H1 (cell line): ENCODE measurements around the gene R3HCC1L.

ENCODE experiments used
- ASH2L ChIP-seq: fragments of 200-600, 300-600 bp; sonication (generic); IDR thresholded peaks from one replicate; pipeline ENCODE4 v1.7.1; 2017; ENCODE audit warnings: low read length
- EP300 ChIP-seq, 2 experiments: IDR thresholded peaks; 1 replicate in 1 of 2; 2 replicates in 1 of 2; pipeline ENCODE4 v1.6.1; 2011 to 2012; ENCODE audit warnings: low read depth in 2 of 2, low read length in 2 of 2, mild to moderate bottlenecking in 2 of 2, borderline replicate concordance in 1 of 2, inconsistent platforms in 1 of 2, moderate library complexity in 1 of 2
- EZH2 ChIP-seq: fragments of 200-600 bp; sonication (generic); IDR thresholded peaks from 2 replicates; pipeline ENCODE4 v1.7.1; 2012; ENCODE audit warnings: low read depth, mild to moderate bottlenecking, moderate library complexity, low read length, inconsistent platforms; ENCODE audit not compliant: severe bottlenecking
- POLR2A ChIP-seq, 2 experiments: IDR thresholded peaks; 1 replicate in 1 of 2; 2 replicates in 1 of 2; pipeline ENCODE4 v1.6.1; 2011; ENCODE audit warnings: low read depth in 2 of 2, low read length in 2 of 2, mild to moderate bottlenecking in 2 of 2; ENCODE audit errors: control extremely low read depth in 1 of 2
- ZNF274 ChIP-seq: IDR thresholded peaks from 2 replicates; pipeline ENCODE4 v1.7.0; 2012; ENCODE audit warnings: low read length, borderline replicate concordance; ENCODE audit errors: extremely low read depth
- TF ChIP-seq, protein P1 (sequence below), 3 experiments: IDR thresholded peaks; 1 replicate in 2 of 3; 2 replicates in 1 of 3; pipeline versions ENCODE4 v1.5.1 to v1.6.1; 2011; ENCODE audit warnings: low read length in 3 of 3, mild to moderate bottlenecking in 3 of 3, inconsistent platforms in 2 of 3, low read depth in 1 of 3, moderate library complexity in 1 of 3; ENCODE audit not compliant: insufficient read depth in 1 of 3; ENCODE audit errors: control extremely low read depth in 1 of 3

DNA sequence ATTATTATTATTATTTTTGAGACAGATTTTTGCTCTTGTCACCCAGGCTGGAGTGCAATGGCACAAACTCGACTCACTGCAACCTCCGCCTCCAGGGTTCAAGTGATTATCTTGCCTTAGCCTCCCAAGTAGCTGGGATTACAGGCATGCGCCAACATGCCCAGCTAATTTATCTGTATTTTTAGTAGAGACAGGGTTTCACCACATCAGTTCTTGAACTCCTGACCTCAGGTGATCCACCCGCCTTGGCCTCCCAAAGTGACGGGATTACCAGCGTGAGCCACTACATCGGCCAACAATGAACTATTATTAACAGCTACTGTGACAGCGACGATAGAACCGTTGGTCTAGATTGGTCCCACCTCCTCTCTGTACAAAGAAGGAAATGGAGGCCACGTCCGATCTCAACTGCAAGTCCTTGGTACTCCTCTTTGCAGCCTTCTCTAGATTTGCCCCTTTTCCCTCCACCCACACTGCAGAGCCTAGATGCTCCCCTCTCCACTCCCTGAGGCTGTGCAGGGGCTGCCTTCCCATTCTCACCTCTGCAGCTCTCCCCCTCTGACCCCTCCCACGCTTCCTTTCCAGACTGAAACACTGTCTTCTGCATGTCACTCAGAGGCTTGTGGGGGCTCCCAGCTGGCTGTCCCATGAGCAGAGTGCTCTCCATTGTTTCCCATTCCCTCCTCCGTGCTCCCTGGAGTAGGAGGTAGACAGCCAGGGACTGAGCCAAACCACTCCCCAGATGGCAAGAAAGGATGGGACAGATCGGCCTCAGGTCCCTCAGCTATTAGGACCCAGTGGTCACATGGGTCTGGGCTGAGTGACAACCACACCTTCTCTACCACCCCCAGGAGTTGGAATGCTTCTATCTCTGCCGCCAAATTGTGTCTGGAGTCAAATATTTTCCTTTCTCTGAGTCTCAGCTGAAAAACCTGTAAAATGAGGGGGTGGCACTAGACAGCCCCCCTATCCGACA lies 131.2 kb downstream of the R3HCC1L start:
- TF ChIP-seq ASH2L (no peak), POLR2A (IDR thresholded peaks at IDR 0.05; ENCODE audit: control extremely low read depth in 1 of 2, low read depth in 2 of 2, low read length in 2 of 2) (no peak), ZNF274 (no peak), EZH2 (no peak), EP300 (IDR thresholded peaks at IDR 0.05; ENCODE audit: borderline replicate concordance in 1 of 2, low read depth in 2 of 2, low read length in 2 of 2) (no peak)
- TF ChIP-seq, protein P1, sequence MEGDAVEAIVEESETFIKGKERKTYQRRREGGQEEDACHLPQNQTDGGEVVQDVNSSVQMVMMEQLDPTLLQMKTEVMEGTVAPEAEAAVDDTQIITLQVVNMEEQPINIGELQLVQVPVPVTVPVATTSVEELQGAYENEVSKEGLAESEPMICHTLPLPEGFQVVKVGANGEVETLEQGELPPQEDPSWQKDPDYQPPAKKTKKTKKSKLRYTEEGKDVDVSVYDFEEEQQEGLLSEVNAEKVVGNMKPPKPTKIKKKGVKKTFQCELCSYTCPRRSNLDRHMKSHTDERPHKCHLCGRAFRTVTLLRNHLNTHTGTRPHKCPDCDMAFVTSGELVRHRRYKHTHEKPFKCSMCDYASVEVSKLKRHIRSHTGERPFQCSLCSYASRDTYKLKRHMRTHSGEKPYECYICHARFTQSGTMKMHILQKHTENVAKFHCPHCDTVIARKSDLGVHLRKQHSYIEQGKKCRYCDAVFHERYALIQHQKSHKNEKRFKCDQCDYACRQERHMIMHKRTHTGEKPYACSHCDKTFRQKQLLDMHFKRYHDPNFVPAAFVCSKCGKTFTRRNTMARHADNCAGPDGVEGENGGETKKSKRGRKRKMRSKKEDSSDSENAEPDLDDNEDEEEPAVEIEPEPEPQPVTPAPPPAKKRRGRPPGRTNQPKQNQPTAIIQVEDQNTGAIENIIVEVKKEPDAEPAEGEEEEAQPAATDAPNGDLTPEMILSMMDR (IDR thresholded peaks at IDR 0.05; ENCODE audit: control extremely low read depth in 1 of 3, insufficient read depth in 1 of 3, low read depth in 1 of 3, low read length in 3 of 3): no peak
